Measurements from ENCODE around the gene LPCAT4. TPM values are rescaled to one million over a fixed set of nuclear protein-coding genes. Genes with fewer than 3 reads are reported as not detected.
"Not testable (repeated sequence)": the region's sequence is repeated elsewhere in the genome, so short reads cannot be mapped to it uniquely, and the experiment has no call there.

The LPCAT4 gene
- total RNA-seq, 1 donor from 2014 or later = 83.9 TPM

DNA sequence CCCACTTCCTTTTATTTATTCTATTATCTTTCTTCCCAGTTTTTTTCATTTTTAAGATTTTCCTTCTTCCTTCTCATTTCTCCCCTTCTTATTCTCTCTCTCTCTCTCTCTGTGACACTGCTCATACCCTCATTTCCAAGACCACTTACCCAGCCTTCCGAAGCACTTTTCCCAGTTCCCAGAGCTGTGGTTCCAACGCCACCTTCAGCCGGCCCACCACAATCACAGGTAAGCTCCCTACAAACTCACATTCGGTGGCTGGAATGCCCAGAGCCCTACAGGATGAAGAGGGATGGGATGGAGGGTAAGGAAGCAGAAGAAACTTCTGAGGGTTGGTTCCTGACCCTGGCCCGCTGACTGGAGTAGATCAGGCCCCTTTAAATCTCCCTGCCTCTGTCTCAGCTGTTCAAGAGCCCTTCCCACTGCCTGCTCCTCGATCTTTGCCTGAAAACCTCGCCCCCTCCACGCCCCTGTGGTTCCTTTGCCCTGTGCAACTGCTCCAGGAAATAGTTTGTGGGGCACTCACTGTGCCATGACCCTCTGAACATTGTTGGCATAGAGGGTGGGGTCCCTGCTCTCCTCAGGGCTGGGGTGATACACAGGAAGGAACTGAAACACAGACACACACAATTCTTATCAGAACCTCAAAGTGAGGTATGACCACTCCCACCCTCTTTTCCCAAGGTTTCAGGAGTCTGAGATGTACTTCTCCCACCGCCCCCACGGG lies 4.8 kb downstream of the LPCAT4 start:
- intact Hi-C loops (cut with micrococcal nuclease) = no loop called here

DNA sequence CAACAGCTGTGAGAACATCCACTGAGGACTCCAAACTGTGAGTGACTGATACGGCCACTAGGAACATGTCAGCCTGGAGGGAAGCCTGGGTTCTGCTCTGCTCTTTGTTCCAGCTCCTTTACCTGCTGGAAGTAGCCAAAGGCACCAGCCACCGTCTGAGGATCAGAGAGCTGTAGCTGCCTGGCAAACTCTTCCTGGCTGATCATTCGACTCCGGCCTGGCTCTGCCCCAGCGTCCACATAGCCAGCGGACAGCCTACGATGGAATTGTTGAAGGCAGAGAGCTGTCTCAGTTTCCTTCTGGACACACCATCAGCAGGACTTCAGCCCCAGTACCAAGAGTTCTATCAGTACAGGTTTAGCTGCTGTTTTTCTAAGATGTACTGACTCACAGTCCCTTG lies 5.7 kb downstream of the LPCAT4 start:
- intact Hi-C loops (cut with micrococcal nuclease) = no loop called here

DNA sequence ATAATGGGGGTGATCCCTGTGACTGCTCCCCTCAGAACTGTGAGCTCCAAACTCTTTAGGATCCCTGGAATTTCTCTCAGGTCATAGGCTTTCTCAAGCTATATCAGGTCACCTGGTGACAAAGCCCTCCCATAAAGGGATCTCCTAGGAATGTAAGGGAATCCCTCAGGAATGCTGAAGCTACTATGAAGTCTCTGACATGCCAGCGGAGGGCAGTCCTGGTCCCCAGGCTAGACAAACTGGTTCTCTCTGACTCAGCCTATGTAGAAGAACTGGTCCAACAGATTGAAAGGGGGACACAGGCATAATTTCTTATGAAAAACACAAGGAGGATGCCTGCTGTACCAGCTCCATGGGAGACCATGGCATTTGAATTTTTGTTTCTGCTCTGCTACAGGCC lies 6.7 kb downstream of the LPCAT4 start:
- intact Hi-C loops (cut with micrococcal nuclease) = no loop called here

DNA sequence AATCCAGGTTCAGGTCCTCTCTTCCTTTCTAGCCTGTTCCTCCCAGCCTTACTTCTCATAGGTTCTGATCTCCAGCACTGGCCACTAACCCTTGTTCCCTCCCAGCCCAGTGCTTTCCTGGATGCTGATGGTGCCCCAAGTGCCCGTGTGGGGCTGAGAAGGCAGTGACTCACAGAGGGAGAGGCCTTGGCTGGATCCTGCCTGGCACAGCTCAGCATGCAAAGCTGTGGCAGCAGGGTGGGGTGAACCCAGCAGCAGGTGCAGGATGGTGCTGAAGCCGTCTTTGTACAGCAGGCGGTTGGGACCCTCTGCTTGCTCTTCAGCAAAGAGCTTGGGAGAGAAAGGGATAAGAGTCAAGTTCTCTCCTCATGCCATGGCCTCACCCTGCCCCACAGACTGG lies 7.6 kb downstream of the LPCAT4 start:
- intact Hi-C loops (cut with micrococcal nuclease) = no loop called here

GRCh38 chr15:34358948-34359347 lies 8.0 kb downstream of the LPCAT4 start:
- intact Hi-C loops (cut with micrococcal nuclease) = no loop called here

DNA sequence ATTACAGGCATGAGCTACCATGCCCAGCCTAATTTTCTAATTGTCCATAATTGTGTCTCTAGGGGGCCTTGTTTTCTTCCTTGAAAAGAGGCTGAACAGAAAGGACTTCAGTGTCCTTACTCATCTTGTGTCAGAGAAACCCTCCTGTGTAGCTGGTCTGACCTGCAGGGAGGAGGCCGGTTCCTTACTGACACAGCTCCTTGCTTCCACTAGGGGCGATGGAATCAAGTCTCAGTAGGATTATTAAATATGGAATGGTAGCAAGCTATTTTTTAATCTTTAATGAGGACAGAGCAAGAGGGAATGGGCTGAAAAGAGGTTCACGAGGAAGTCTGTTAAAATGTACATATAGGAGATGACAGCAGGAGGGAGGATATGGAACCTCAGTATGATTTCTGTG lies 8.6 kb downstream of the LPCAT4 start:
- intact Hi-C loops (cut with micrococcal nuclease) = no loop called here

GRCh38 chr15:34357653-34358052 lies 9.3 kb downstream of the LPCAT4 start:
- intact Hi-C loops (cut with micrococcal nuclease) = no loop called here

- intact Hi-C loops (cut with micrococcal nuclease) = no loop called here
Measured at GRCh38 chr15:34355241-34355640, 11.8 kb downstream of the LPCAT4 start.

DNA sequence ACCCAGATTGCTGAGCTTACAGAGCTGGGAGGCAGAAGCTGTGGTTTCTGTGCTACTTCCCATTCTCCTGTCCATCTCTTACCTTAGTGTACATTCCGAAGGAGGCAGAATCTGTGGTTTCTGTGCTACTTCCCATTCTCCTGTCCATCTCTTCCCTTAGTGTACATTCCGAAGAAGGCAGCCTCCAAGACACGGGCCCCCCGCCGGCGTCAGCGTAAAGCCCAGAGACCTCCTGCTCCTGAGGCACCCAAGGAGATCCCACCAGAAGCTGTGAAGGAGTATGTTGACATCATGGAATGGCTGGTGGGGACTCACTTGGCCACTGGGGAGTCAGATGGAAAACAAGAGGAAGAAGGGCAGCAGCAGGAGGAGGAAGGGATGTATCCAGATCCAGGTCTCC lies 12.7 kb downstream of the LPCAT4 start:
- intact Hi-C loops (cut with micrococcal nuclease) = no loop called here

DNA sequence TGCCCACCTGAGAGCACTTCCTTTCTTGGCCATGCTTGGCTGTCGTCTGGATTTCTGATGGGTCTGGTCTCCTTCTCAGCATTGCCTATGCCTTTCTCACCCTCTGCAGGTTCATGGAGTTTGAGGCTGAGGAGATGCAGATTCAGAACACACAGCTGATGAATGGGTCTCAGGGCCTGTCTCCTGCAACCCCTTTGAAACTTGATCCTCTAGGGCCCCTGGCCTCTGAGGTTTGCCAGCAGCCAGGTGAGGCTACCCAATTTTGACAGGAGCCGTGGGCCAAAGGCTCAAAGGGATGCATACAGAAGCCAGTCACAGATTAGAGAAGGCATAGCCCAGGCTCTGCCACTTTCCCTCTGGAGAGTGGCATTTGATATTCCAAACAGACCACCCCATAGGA lies 13.4 kb downstream of the LPCAT4 start:
- intact Hi-C loops (cut with micrococcal nuclease) = no loop called here

DNA sequence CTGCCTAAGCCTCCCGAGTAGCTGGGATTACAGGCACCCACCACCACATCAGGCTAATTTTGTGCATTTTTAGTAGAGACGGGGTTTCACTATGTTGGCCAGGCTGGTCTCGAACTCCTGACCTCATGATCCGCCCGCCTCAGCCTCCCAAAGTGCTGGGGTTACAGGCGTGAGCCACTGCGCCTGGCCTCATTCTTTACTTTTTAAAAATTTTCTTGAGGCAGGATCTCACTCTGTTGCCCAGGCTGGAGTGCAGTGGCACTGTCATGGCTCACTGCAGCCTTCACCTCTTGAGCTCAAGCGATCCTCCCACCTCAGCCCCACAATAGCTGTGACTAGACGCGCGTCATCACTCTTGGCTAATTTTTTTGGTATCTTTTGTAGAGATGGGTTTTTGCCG lies 14.0 kb downstream of the LPCAT4 start:
- intact Hi-C loops (cut with micrococcal nuclease) = not testable (repeated sequence)

- intact Hi-C loops (cut with micrococcal nuclease) = no loop called here
Measured at GRCh38 chr15:34349769-34350168, 17.2 kb downstream of the LPCAT4 start.

- intact Hi-C loops (cut with micrococcal nuclease) = no loop called here
Measured at GRCh38 chr15:34348735-34349300, 18.2 kb downstream of the LPCAT4 start.

DNA sequence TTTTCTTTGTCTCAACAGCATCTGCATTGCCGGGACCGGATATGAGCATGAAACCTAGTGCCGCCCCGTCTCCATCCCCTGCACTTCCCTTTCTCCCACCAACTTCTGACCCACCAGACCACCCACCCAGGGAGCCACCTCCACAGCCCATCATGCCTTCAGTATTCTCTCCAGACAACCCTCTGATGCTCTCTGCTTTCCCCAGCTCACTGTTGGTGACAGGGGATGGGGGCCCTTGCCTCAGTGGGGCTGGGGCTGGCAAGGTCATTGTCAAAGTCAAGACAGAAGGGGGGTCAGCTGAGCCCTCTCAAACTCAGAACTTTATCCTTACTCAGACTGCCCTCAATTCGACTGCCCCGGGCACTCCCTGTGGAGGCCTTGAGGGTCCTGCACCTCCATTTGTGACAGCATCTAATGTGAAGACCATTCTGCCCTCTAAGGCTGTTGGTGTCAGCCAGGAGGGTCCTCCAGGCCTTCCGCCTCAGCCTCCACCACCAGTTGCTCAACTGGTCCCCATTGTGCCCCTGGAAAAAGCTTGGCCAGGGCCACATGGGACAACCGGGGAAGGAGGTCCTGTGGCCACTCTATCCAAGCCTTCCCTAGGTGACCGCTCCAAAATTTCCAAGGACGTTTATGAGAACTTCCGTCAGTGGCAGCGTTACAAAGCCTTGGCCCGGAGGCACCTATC lies 18.9 kb downstream of the LPCAT4 start:
- intact Hi-C loops (cut with micrococcal nuclease) = no loop called here

DNA sequence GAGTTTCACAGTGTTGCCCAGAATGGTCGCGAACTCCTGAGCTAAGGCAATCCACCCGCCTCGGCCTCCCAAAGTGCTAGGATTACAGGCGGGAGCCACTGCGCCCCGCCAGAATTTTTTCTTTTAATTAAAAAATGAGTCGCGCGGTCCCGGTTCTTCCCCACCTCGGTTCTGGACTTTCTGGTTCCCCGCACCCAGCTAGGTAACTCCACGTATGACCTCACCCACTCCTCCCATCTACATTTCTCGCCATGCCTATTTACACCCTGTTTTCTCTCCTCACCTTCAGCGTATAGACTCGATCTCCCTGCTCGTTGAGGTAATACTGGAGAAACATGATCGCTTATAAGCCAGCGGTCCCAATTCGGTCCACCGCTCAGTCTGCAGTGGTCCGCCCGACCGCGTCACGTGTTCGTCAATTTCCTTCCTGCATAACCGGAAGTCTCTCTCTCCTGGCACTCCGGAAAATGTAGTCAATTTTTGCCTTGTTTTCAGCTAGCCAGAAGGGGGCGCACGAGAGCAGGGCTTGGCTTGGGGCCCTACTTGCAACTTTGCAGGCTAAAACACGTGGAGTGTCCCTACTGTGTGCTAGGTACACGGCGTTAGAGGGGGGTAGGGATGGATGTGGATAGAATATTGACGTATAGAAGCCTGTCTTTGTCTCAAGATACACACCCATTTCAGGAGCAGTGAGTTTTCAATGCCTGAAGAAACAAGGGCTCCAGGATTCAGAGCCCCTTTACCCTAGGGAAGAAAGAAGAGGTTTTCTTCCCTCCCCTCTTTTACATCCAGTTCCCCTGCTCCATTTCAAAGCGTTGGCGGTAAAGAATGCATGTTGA lies 24.0 kb downstream of the LPCAT4 start, which contains the start of the genes NOP10 and NUTM1:
Gene NOP10 (minus strand): TSS at position 400 of the 839 bp plus-strand sequence. CDS start 63 bp downstream, at position 337.
Gene NUTM1 (plus strand): TSS at position 579 of the 839 bp plus-strand sequence. CDS start 382 bp downstream, outside the sequence.
- intact Hi-C loops (cut with micrococcal nuclease) = loop anchor here (1.0 to 2.0 kb wide), 4 partner anchors 24 to 245 kb away; partner anchors contain the start of genes GOLGA8A and LPCAT4

DNA sequence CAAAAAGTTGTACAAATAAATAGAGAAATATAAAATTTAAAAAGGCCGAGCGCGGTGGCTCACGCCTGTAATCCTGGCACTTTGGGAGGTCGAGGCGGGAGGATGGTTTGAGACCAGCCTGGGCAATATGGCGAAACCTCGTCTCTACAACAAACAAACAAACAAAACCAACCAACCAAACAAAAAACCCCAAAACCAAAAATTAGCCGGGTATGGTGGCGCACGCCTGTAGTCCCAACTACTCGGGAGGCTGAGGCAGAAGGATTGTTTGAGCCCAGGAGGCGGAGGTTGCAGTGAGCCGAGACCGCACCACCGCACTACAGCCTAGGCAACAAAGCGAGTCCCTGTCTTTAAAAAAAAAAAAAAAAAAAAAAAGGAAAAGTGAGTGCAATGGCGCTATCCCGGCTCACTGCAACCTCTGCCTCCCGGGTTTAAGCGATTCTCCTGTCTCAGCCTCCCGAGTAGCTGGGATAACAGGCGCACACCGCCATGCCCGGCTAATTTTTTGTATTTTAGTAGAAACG lies 24.7 kb downstream of the LPCAT4 start:
- intact Hi-C loops (cut with micrococcal nuclease) = loop anchor here (1.0 to 2.0 kb wide), 2 partner anchors 95 to 101 kb away; partner anchors contain the start of gene GOLGA8A

GRCh38 chr15:34341381-34342212 lies 25.4 kb downstream of the LPCAT4 start:
- intact Hi-C loops (cut with micrococcal nuclease) = loop anchor here (1.0 to 2.0 kb wide), 2 partner anchors 95 to 100 kb away; partner anchors contain the start of gene GOLGA8A

GRCh38 chr15:34339946-34340345 lies 27.1 kb downstream of the LPCAT4 start:
- intact Hi-C loops (cut with micrococcal nuclease) = loop anchor here (2.0 to 5.0 kb wide), 2 partner anchors 115 to 242 kb away; partner anchors contain the start of genes EMC4 and GOLGA8B

DNA sequence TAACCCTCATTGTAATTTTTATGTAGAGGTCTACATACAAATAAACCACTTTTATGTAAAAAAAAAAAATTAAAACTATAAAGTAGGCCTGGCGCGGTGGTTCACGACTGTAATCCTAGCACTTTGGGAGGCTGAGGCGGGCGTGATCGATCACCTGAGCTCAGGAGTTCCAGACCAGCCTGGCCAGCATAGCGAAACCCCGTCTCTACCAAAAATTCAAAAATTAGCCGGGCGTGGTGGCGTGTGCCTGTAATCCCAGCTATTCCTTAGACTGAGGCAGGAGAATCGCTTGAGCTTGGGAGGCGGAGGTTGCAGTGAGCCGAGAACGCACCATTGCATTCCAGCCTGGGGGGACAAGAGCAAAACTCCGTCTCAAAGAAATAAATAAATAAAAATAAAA lies 28.6 kb downstream of the LPCAT4 start:
- intact Hi-C loops (cut with micrococcal nuclease) = loop anchor here (2.0 to 5.0 kb wide), 2 partner anchors 114 to 244 kb away; partner anchors contain the start of genes EMC4 and GOLGA8B

Measured in T-helper 2 cell treated with Interferon-gamma antibody and Interleukin-4, amounts not matched to agents 100 ng/mL and 5 ng/mL, for 36 hours (primary cell).